Hematopoietic multipotent progenitor cell (in vitro differentiated cells): ENCODE results near the gene MADD. TPM values are rescaled to one million over a fixed set of nuclear protein-coding genes. Genes with fewer than 3 reads are reported as not detected.
A peak's percentile ranks its signal among the peaks of the same experiment; 100 is the strongest.

Source experiments
- DNase-seq, 3 donors: peaks; one replicate each; pipeline ENCODE4 v3.0.0-alpha.2; 2011 to 2015; ENCODE audit warnings: low read depth in 2 of 3, low spot score in 2 of 3
- total RNA-seq: library from RNA; depleted of rRNA; stranded (reverse); fragments of >200 nt; gene quantifications from one replicate; pipeline ENCODE4 v1.2.3, GENCODE V29; 2012

MADD gene
- total RNA-seq, 1 donor = 116 TPM

DNA sequence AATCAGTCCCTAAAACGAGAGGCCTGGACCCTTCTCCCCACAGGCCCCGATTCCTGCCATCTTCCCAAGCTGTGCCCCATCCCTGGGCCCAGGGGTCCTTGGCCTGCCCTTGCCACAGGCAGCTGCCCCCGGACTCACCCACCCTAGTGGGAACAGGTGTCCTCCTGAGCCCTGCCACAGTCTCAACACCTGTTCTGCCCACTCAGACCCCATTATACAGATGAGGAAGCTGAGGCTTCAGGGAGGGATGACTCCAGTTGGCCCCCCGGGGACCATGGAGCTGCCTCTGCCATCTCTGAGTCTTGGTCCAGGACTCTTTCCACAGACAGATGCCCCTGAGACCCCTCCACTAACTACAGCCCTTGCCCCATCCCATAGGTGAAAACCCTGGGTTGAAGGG, 66.7 kb downstream of the MADD start:
- DNase-seq = no peak

- DNase-seq = no peak
Observed at GRCh38 chr11:47337229-47337924, 67.4 kb downstream of the MADD start.

DNA sequence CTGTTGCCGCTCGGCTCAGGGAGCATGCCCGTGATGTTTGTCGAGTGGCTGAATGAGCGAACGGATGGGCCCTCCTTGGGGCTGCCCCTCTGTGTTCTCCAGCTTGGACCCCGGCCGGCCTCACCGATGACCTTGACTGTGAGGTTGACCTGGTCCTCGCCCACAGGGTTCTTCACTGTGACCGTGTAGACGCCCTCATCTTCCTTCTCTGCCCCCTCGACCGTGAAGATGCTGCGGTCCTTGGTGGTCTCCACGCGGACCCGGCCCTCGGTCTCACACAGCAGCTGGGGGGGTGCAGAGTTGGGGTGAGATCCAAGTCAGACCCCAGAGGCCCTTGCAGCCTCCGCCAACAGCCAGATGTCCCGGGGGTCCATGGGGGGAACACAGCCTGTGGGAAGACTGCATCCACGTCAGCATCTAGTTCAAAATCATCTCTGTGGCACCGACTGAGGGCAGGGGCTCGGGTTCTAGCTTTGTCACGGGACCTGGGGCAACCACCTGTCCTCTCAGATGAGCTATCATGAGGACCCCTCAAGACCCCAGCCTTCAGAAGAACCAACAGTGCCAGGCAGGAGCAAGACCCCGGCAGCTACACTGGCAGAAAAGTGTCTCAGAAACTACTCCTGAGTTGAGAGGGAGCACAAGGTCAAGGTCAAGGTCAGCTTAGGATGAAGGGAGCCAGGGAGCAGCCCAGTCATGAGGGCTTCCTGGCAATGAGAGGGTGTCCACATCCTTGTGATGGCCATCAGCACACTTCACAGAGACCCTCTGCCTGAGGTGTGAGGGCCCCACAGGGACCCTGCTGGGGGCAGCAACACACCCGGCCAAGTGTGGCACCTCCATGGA, 68.7 kb downstream of the MADD start:
- DNase-seq = no peak

GRCh38 chr11:47340010-47340409, 70.1 kb downstream of the MADD start:
- DNase-seq = no peak

- no peak for DNase-seq
Observed at GRCh38 chr11:47340980-47341775, 71.2 kb downstream of the MADD start.

DNA sequence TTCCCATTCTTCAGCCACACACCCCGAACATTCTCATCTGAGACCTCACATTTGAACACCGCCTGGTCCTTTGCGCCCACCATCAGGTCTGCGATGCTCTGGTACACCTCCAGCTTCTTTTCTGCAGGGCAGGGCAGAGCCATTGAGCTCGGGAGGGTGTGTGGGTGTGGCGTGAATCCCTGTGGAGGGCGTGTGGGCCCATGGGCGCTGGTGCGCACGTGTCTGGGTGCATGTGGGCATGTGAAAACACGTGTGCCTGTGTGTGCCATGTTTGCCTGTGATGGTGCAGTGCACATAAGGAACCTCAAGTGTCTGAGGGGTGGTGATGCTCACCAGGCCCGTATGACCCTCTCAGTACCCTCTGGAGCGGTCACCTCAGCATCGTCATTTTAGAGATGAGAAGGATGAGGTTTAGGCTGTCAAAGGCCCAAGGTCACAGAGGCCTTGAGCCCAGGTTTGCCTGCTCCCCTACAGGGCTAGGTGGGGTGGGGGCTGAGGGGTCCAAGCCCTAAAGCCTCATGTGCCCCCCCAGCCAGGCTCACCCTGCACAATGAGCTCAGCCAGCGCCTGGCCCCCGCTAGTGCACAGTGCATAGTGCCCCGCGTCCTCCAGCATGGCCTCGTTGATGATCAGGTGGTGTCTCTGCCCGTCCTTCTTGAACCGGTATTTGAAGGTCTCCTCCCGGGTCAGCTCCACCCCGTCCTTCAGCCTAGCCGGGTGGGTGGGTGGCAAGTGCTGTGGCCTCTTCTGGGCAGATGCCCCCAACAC, 72.3 kb downstream of the MADD start:
- no peak for DNase-seq

- no peak for DNase-seq
Observed at GRCh38 chr11:47342854-47343253, 72.9 kb downstream of the MADD start.

GRCh38 chr11:47345890-47346563, 76.1 kb downstream of the MADD start:
- DNase-seq = no peak

GRCh38 chr11:47347137-47347536, 77.2 kb downstream of the MADD start:
- DNase-seq = no peak

GRCh38 chr11:47348131-47348802, 78.3 kb downstream of the MADD start:
- no peak for DNase-seq

DNA sequence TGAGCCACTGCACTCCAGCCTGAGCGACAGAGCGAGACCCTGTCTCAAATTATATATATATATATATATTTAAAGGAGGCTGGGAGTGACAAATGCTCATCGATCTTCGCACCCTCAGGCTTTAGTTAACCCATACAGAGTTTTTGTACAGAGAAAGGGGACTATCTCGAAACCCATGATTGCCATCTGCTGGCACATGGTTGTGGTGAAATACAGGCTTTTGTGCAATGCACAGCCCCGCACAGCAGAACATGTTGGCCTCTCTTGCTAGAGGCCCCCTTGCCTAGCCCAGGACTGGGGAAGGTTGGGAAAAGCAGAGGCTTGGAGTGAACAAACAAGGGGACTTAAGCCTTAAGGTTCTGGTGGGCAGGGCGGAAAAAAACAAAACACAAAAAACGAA, 78.9 kb downstream of the MADD start:
- peak in 1 of 3 donors; percentile 50 for DNase-seq

- DNase-seq = no peak
Observed at GRCh38 chr11:47349521-47350095, 79.7 kb downstream of the MADD start.

- DNase-seq = no peak
Observed at GRCh38 chr11:47350315-47350714, 80.4 kb downstream of the MADD start.

GRCh38 chr11:47351156-47352126, 81.5 kb downstream of the MADD start:
- DNase-seq = no peak

DNA sequence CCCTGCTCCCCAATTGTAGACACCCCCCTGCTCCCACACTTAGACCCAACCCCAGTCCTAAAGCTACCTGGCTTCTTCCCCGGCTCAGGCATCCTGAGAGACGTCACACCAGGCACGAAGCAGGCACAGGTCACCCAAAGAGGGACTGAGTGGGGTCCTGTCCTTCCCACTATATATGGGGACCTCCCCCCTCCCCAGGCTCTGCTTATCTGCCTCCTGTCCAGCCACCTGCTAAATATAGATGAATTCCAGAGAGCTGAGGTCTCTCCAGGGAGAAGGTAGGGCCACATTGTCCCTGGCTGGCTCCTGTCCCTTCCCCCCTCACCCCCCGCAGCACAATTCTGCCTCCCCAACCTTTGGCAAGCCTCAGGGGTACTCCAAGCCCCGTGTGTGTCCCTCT, 82.6 kb downstream of the MADD start, which contains the start of gene MYBPC3:
Gene MYBPC3, minus strand, starts transcription at position 147 of the 400 bp plus-strand sequence. Its CDS starts 55 bp downstream, at position 92.
- DNase-seq = no peak

DNA sequence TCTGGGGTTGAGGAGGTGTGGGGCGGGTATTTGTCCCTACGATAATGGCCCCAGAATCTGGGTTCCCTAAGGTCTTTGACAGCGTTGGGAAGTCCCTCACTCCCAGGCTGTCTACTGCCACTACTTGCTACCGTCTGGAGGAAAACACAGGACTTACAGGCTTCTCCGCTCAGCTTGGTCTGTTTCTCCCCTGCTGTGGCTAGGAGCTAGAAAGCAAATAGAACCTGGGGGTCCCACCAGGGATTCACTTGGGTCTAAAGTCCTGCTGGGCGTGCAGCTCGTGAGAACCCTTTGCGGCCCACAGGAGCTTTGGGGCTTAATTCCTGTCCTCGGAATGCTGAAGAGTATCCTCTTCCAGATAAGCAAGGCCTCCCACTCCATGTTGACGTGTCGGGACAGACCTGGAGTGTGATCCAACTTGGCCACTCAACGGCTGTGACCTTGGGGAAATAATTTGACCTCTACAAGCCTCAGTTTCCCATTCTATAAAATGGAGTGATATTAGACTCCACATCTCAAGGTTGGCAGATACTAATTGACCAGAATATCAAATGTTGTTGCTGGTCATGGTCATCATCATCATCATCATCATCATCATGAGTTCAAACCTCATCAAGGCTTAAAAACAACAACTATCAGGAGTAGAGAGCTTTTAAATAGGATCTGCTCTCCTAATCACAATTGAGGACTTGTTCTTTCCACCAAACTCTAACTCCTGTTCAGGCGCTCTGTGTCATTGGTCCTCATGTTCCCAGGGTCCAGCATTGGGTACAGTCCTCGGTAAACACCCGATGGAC, 84.2 kb downstream of the MADD start:
- DNase-seq = no peak

GRCh38 chr11:47354913-47355282, 85.0 kb downstream of the MADD start:
- DNase-seq = no peak
